Stimulated activated CD8-positive, alpha-beta memory T cell treated with anti-CD3 and anti-CD28 coated beads, Interleukin-12 subunit alpha, Interleukin-12 subunit beta, amount 100 ng/mL, for 1 hour (primary cell): Measurements from ENCODE around the gene UBA1.
"Not testable (repeated sequence)": the region's sequence is repeated elsewhere in the genome, so short reads cannot be mapped to it uniquely, and the experiment has no call there.

Experiments used
- DNase-seq: peaks from one replicate; pipeline ENCODE4 v3.0.0-alpha.2; 2020; ENCODE audit warnings: low read depth

Gene UBA1

DNA sequence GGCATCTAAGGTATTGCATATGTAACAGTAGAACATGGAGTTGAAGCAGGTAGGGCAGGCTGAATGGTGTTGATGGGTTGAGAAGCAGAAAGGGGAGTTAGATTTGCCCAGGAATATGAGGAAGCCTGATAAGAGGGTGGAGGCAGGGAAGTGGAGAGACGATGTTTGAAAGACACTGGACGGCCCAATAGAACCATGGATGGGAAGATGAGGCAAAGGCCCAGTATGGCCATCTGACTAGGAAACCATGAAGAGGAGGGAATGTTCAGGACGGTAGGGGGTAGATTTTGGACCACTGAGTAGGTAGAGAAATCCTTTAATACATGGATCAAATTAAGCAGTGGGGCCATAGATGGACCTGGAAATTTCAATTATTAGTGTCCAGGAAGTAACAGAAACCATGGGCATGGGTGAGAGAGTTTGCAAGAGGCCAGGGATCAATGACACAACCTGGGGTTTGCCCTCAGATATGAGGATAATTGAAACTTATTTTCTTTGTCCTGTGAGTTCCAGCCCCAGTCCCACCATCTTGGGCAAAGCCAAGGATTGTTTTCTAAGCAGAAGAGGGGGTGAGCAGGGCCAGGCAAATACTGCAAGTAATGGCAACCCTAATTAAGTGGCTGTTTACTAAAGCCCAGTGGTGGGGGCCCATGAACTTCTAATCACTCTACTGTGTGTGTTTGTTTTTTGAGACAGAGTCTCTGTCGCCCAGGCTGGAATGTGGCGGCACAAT is 36.7 kb downstream of the UBA1 start:
- no peak for DNase-seq

- no peak for DNase-seq
These were observed 37.5 kb downstream of the UBA1 start for GRCh38 chrX:47231167-47231566.

DNA sequence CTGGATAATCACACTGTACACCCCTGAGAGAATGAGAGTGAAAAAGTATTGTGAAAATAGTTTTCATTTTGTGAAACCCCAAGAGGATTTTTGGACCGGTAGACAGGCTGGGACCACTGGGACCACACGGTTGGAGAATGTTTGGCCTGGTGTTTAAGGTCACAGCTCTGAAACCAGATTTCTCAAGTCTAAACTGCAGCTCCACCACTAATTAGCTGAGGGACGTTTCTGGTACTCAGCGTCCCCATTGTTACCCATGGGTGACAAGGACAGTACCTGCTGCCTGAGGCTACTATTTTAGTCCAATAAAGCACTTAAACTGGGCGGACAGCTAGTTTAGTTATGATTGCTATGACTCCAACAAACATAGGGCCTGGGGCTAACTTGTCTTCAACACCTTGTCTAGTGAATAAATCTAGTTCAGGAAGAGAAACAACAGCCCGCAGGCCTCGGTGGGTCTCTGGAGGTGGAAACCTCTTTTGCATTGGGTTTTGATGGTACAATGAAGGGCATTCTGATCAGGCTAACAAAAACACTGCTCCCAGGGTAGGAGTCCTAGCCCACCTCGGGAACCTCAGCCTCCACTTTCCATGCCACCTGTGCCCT is 38.7 kb downstream of the UBA1 start:
- DNase-seq, result no peak

- DNase-seq, result peak; percentile 32
These were observed 39.2 kb downstream of the UBA1 start, which contains the start of gene USP11 for GRCh38 chrX:47232803-47233332. TSS of gene USP11 (plus strand) at chrX:47233009. CDS start at chrX:47233044, 35 bp downstream.

GRCh38 chrX:47233333-47234113 is 39.9 kb downstream of the UBA1 start:
- DNase-seq, result peak; percentile 86

DNA sequence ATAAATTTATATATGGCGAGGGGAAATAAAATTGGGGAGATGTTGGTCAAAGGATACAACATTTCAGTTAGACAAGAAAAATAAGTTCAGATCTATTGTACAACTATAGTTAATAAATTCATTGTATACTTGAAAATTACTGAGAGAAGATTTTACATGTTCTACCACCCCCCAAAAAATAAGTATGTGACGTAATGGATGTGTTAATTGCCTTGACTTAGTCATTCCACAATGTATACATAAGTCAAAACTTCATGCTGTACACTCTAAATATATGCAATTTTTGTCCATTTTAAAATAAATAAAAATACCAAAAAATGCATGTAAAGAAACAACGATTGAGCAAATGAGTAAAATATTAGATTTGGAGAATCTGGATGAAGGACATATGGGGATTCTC is 41.0 kb downstream of the UBA1 start:
- no peak for DNase-seq

GRCh38 chrX:47235691-47236103 is 42.1 kb downstream of the UBA1 start:
- DNase-seq, result no peak

DNA sequence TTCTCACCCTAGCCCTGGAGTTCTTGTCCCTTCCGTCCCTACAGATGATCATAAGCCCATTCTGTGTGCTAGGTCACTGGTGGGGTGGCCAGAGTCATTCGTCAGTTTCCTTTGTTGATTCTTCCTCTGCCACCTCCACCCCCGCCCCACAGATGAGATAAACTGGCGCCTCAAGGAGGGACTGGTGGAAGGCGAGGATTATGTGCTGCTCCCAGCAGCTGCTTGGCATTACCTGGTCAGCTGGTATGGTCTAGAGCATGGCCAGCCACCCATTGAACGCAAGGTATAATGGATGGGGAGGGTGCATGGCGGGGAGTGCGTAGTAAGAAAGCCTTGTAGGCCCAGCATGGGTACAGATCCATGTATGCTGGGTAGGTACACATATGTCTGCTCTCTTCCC is 45.6 kb downstream of the UBA1 start:
- no peak for DNase-seq

DNA sequence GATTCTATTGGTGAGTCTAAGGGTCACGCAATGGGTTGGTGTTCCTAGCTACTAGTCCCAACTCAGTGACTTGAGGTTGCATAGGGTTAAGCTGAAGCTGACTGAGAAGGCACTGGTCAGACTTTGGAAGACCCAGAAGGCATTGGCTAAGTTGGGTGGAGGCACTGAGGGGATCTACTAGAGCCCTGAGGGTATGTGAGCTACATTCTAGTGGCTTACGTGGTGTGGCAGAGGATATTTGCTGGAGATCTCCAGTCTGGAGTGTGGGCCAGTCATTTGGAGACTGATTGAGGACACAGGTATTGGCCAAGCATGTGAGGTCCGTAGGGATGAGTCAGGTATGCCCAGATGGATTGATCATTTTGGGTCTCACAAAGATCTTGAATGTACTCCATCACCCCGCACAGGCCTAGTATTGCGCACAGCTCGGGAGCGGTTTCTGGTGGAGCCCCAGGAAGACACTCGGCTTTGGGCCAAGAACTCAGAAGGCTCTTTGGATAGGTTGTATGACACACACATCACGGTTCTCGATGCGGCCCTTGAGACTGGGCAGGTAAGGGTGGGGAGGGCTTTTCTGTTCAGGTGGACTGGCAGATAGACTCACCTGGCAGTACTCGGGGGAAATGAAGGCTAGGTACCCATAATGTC is 46.4 kb downstream of the UBA1 start:
- no peak for DNase-seq

DNA sequence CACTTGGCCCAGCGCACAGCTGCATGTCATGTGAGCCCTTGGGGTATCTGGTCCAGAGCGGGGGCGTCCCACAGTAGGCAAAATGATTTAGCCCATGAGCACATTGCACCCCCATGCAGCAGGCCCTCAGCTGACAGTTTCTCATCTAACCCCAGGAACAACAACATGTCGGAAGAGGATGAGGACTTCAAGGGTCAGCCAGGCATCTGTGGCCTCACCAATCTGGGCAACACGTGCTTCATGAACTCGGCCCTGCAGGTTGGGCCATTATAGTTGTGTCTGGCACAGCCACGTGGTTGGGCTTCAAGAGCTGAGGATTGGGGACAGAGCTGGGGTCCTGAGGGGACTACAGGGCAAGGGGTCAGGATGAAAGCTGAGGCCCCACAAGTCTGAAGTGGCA is 47.0 kb downstream of the UBA1 start:
- DNase-seq, result no peak

DNA sequence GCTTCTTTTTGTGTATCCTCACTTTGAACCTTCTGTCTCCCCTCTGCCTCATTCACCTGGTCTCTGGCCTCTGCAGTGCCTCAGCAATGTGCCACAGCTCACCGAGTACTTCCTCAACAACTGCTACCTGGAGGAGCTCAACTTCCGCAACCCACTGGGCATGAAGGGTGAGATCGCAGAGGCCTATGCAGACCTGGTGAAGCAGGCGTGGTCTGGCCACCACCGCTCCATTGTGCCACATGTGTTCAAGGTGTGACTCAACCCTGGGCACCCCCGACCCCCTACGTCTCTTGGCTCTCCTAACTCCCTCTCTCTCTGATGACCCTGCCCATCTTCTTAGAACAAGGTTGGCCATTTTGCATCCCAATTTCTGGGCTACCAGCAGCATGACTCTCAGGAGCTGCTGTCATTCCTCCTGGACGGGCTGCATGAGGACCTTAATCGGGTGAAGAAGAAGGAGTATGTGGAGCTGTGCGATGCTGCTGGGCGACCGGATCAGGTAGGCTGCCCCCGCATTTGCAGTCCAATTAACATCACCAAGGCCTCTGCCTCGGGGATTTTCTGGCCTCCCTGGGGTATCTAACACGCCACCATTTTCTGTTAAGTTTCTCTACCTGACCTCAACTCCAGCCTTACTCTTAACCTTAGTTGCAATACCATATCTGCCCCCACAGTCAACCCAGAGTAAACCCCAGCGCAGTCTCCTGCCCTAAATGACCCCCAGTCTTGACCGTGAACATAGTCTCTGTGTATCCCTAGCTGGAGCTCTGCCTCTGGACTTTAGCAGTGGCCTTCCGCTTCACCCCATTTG is 47.8 kb downstream of the UBA1 start:
- no peak for DNase-seq

- DNase-seq, result no peak
These were observed 48.7 kb downstream of the UBA1 start for GRCh38 chrX:47242321-47242720.

DNA sequence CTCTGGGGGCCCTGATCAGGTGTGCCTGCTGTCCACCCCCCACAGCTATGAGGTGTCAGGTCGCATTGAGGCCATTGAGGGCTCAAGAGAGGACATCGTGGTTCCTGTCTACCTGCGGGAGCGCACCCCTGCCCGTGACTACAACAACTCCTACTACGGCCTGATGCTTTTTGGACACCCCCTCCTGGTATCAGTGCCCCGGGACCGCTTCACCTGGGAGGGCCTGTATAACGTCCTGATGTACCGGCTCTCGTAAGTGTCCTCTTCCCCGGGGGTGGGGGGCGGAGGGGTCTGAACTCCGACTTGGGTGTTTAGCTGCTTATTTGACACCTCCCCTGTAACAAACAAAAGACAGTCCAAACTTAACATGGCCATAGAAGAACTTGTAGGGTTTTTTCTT is 49.7 kb downstream of the UBA1 start:
- DNase-seq, result no peak

- no peak for DNase-seq
These were observed 51.0 kb downstream of the UBA1 start for GRCh38 chrX:47244676-47245075.

- no peak for DNase-seq
These were observed 51.5 kb downstream of the UBA1 start for GRCh38 chrX:47245156-47245555.

DNA sequence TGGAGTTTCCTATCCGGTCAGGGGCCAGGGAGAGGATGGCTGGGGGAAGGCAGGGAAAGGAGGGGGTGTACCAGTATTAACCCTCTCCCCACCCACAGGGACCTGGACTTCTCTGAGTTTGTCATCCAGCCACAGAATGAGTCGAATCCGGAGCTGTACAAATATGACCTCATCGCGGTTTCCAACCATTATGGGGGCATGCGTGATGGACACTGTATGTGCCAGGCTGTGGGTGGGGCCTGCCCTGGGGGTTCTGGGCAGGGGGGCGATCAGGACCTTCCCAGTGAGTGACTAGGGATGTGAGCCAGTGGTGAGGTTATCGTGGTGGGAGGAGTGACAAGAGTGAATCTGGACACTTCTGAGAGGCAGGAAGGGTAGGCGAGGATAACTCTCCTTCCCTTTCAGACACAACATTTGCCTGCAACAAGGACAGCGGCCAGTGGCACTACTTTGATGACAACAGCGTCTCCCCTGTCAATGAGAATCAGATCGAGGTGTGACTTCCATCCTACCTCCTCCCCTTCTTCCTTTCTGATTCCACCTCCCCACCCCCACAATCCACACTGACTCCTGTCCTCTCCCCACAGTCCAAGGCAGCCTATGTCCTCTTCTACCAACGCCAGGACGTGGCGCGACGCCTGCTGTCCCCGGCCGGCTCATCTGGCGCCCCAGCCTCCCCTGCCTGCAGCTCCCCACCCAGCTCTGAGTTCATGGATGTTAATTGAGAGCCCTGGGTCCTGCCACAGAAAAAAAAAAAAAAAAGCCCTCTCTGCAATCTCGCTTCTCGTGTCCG is 53.8 kb downstream of the UBA1 start:
- DNase-seq, result no peak

- no peak for DNase-seq
These were observed 54.3 kb downstream of the UBA1 start for GRCh38 chrX:47247999-47248320.

DNA sequence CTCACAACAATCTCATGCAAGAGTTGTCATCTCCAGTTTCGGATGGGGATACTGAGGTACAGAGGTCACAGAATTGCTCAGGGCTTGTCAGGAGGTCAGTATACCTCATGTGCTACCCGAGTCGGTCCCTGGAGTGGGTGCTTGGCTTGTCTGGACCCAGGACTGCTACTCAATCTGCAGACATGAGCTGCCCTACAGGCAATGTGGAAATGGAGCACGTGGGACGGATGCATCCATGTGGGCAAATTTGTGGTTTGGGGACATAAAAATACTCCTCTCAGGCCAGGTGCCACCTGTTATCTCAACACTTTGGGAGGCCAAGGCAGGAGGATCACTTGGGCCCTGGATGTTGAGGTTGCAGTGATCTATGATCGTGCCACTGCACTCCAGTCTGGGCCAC is 54.9 kb downstream of the UBA1 start:
- no peak for DNase-seq

- DNase-seq, result no peak
These were observed 56.4 kb downstream of the UBA1 start for GRCh38 chrX:47250017-47250347.

DNA sequence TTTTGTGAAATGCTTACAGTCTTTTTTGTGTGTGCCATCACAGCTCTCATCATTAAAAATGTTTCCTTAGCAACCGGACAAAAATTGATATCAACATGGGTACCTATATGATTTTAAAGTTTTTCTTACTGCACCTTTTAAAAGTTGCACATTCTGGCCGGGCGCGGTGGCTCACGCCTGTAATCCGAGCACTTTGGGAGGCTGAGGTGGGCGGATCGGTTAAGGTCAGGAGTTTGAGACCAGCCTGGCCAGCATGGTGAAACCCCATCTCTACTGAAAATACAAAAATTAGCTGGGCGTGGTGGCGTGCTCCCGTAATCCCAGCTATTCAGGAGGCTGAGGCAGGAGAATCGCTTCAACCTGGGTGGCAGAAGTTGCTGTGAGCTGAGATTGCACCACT is 64.0 kb downstream of the UBA1 start:
- DNase-seq, result not testable (repeated sequence)
